Cardiac fibroblast (primary cell): Measurements from ENCODE around the gene KIR2DL3.
"Not testable (repeated sequence)": the region's sequence is repeated elsewhere in the genome, so short reads cannot be mapped to it uniquely, and the experiment has no call there.

Experiments used
- DNase-seq, 2 donors: peaks; one replicate each; pipeline versions ENCODE4 v3.0.0 to v3.0.0-alpha.2; 2010; ENCODE audit warnings: low read depth in 2 of 2
- H3K4me3 ChIP-seq, 2 donors: replicated peaks in 1 of 2; 1 replicate in 1 of 2; 2 replicates in 1 of 2; pipeline ENCODE4 v1.5.1; 2011; ENCODE audit warnings: low read depth in 2 of 2, low read length in 2 of 2, mild to moderate bottlenecking in 2 of 2, moderate library complexity in 1 of 2

KIR2DL3 gene

GRCh38 chr19:54756204-54757110 lies 18.1 kb downstream of the KIR2DL3 start:
- not testable (repeated sequence) for H3K4me3 ChIP-seq, DNase-seq

GRCh38 chr19:54758577-54758976 lies 20.3 kb downstream of the KIR2DL3 start:
- DNase-seq, H3K4me3 ChIP-seq: not testable (repeated sequence)

GRCh38 chr19:54764219-54764618 lies 25.9 kb downstream of the KIR2DL3 start:
- peak in 1 of 2 donors; percentile 1 for DNase-seq
- not testable (repeated sequence) for H3K4me3 ChIP-seq

GRCh38 chr19:54766464-54766863 lies 28.2 kb downstream of the KIR2DL3 start:
- H3K4me3 ChIP-seq, DNase-seq: not testable (repeated sequence)

DNA sequence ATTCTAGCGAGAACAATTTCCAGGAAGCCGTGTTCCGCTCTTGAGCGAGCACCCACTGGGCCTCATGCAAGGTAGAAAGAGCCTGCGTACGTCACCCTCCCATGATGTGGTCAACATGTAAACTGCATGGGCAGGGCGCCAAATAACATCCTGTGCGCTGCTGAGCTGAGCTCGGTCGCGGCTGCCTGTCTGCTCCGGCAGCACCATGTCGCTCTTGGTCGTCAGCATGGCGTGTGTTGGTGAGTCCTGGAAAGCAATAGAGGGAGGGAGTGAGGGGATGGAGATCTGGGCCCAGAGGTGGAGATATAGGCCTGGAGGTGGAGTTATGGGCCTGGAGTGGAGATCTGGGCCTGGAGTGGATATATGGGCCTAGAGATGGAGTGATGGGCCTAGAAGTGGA lies 31.3 kb downstream of the KIR2DL3 start, which contains the start of gene KIR2DL1:
Gene KIR2DL1 (plus strand): TSS at position 148 of the 400 bp plus-strand sequence. CDS start 58 bp downstream, at position 206.
- not testable (repeated sequence) for DNase-seq, H3K4me3 ChIP-seq

DNA sequence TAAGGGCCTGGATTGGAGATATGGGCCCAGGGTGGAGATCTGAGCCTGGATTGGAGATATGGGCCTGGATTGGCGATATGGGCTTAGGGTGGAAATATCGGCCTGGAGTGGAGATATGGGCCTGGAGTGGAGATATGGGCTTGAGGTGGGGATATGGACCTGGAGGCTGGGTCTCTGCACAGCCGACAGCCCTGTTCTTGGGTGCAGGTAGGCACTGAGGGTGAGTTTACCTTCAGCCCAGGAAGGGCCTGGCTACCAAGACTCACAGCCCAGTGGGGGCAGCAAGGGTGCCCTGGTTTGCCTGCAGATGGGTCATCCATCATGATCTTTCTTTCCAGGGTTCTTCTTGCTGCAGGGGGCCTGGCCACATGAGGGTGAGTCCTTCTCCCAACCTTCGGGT lies 32.2 kb downstream of the KIR2DL3 start:
- DNase-seq, H3K4me3 ChIP-seq: not testable (repeated sequence)

GRCh38 chr19:54771018-54771960 lies 33.0 kb downstream of the KIR2DL3 start:
- not testable (repeated sequence) for H3K4me3 ChIP-seq
- DNase-seq = peak in 1 of 2 donors; percentile 3

- H3K4me3 ChIP-seq, DNase-seq: not testable (repeated sequence)
Observed at GRCh38 chr19:54772666-54773065, 34.4 kb downstream of the KIR2DL3 start.

DNA sequence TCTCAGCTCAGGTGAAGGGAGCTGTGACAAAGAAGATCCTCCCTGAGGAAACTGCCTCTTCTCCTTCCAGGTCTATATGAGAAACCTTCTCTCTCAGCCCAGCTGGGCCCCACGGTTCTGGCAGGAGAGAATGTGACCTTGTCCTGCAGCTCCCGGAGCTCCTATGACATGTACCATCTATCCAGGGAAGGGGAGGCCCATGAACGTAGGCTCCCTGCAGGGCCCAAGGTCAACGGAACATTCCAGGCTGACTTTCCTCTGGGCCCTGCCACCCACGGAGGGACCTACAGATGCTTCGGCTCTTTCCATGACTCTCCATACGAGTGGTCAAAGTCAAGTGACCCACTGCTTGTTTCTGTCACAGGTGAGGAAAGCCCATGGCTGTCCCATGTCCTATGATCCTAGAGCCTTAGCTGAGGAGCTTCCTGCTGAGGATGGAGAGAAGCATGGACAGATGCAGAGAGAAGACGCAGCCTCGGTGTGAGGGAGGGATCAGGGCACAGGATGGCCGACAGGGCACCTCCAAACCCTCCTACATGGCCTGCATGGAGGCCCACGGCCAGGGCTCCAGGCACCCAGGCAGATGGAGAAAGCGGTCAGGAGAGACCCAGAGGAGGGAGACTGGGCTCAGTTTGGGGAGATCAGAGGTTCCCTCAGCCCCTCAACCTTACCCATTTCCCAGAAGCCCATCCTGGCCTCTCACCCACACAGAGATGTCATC lies 36.9 kb downstream of the KIR2DL3 start:
- not testable (repeated sequence) for H3K4me3 ChIP-seq, DNase-seq

DNA sequence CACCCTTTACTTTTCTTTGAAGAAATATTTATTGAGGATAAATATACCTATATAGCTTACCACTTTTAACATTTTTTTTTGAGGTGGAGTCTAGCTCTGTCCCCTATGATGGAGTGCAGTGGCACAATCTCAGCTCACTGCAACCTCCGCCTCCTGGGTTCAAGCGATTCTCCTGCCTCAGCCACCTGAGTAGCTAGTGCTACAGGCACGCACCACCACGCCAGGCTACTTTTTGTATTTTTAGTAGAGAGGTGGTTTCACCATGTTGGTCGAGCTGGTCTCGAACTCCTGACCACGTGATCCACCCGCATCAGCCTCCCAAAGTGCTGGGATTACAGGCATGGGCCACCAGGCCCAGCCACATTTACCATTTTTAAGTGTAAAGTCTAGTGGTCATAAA lies 37.5 kb downstream of the KIR2DL3 start:
- H3K4me3 ChIP-seq, DNase-seq: not testable (repeated sequence)

DNA sequence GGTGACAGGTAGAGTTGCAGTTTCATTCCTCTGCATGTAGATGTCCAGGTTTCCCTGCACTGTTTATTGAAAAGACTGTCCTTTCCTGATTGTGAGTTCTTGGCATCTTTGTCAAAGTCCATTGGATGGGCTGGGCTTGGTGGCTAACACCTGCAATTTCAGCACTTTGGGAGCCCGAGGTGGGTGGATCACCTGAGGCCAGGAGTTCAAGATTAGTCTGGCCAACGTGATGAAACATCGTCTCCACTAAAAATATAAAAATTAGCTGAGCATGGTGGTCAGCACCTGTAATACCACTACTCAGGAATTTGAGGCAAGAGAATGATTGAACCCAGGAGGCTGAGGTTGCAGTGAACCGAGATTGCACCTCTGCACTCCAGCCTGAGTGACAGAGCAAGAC lies 39.5 kb downstream of the KIR2DL3 start:
- DNase-seq, H3K4me3 ChIP-seq: not testable (repeated sequence)

- H3K4me3 ChIP-seq, DNase-seq: not testable (repeated sequence)
Observed at GRCh38 chr19:54778896-54779295, 40.6 kb downstream of the KIR2DL3 start.

DNA sequence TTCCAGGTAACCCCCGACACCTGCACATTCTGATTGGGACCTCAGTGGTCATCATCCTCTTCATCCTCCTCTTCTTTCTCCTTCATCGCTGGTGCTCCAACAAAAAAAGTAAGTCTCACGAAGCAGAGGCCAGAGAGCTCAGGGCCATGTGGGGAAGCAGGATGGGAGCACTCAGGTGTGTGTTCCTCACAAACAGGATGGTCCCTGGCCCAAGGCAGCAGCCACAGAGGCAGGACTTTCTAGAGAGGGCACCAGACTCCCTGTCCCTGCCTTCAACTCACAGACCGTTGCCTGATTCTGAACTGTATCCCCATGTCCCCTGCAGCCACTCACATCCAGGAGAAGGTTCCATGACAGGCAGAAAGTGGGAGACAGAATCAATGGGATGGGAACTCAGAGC lies 44.6 kb downstream of the KIR2DL3 start:
- not testable (repeated sequence) for DNase-seq, H3K4me3 ChIP-seq

GRCh38 chr19:54786091-54786723 lies 47.9 kb downstream of the KIR2DL3 start:
- H3K4me3 ChIP-seq, DNase-seq: not testable (repeated sequence)

- H3K4me3 ChIP-seq, DNase-seq: not testable (repeated sequence)
Observed at GRCh38 chr19:54788154-54788553, 49.8 kb downstream of the KIR2DL3 start.
